Liver (tissue), 9 donors: ENCODE measurements around the gene SCRN2. TPM values are rescaled to one million over a fixed set of nuclear protein-coding genes. Genes with fewer than 3 reads are reported as not detected.

Source experiments
- DNase-seq: peaks from one replicate; pipeline ENCODE4 v3.0.0-alpha.2; 2017; ENCODE audit warnings: low spot score
- H3K27ac ChIP-seq, 2 donors: one replicate each; pipeline ENCODE4 v1.7.0; 2013; ENCODE audit warnings: inconsistent platforms in 2 of 2, low read length in 2 of 2, control low read depth in 1 of 2, low read depth in 1 of 2, mild to moderate bottlenecking in 1 of 2
- H3K27me3 ChIP-seq, 4 donors: one replicate each; pipeline versions ENCODE4 v1.6.1 to v1.7.0; 2013; ENCODE audit warnings: low read length in 3 of 4, inconsistent platforms in 1 of 4, mild to moderate bottlenecking in 1 of 4, moderate library complexity in 1 of 4; ENCODE audit not compliant: control insufficient read depth in 4 of 4, insufficient read depth in 4 of 4
- H3K36me3 ChIP-seq, 4 donors: one replicate each; pipeline versions ENCODE4 v1.6.1 to v1.7.0; 2013; ENCODE audit warnings: low read length in 3 of 4, mild to moderate bottlenecking in 3 of 4, low read depth in 1 of 4, moderate library complexity in 1 of 4; ENCODE audit not compliant: control insufficient read depth in 4 of 4, insufficient read depth in 3 of 4
- H3K4me1 ChIP-seq, 4 donors: one replicate each; pipeline versions ENCODE4 v1.6.1 to v1.7.0; 2013; ENCODE audit warnings: low read length in 3 of 4, mild to moderate bottlenecking in 3 of 4, moderate library complexity in 1 of 4; ENCODE audit not compliant: control insufficient read depth in 4 of 4, insufficient read depth in 4 of 4
- H3K4me3 ChIP-seq, 3 donors: one replicate each; pipeline versions ENCODE4 v1.6.1 to v1.7.0; 2013; ENCODE audit warnings: low read length in 3 of 3, control low read depth in 1 of 3, low read depth in 1 of 3, mild to moderate bottlenecking in 1 of 3
- H3K9ac ChIP-seq, 2 donors: one replicate each; pipeline ENCODE4 v1.7.0; 2013; ENCODE audit warnings: low read length in 2 of 2, mild to moderate bottlenecking in 2 of 2, moderate library complexity in 2 of 2, control low read depth in 1 of 2, low read depth in 1 of 2
- H3K9me3 ChIP-seq, 4 donors: one replicate each; pipeline versions ENCODE4 v1.6.1 to v1.7.0; 2013; ENCODE audit warnings: low read length in 3 of 4; ENCODE audit not compliant: control insufficient read depth in 4 of 4
- EGR1 ChIP-seq, 2 donors: IDR thresholded peaks; 2 replicates each; pipeline ENCODE4 v1.6.1; 2016 to 2018; ENCODE audit warnings: antibody characterized with exemption in 2 of 2, low read depth in 2 of 2
- FOXA1 ChIP-seq: IDR thresholded peaks from 2 replicates; pipeline ENCODE4 v1.6.1; 2016; ENCODE audit warnings: antibody characterized with exemption
- FOXA2 ChIP-seq: IDR thresholded peaks from 2 replicates; pipeline ENCODE4 v1.6.1; 2016; ENCODE audit warnings: antibody characterized with exemption
- GABPA ChIP-seq, 2 donors: IDR thresholded peaks in 1 of 2; conservative IDR thresholded peaks in 1 of 2; 2 replicates each; pipeline ENCODE4 v1.6.1; 2016; ENCODE audit warnings: antibody characterized with exemption in 2 of 2, mild to moderate bottlenecking in 1 of 2, moderate library complexity in 1 of 2
- HNF4A ChIP-seq, 2 donors: conservative IDR thresholded peaks; 2 replicates each; pipeline ENCODE4 v1.6.1; 2016; ENCODE audit warnings: antibody characterized with exemption in 2 of 2, mild to moderate bottlenecking in 2 of 2
- HNF4G ChIP-seq: IDR thresholded peaks from 2 replicates; pipeline ENCODE4 v1.6.1; 2016; ENCODE audit warnings: antibody characterized with exemption
- JUND ChIP-seq, 2 donors: IDR thresholded peaks; 2 replicates each; pipeline ENCODE4 v1.6.1; 2016; ENCODE audit warnings: antibody characterized with exemption in 2 of 2
- NR2F2 ChIP-seq: IDR thresholded peaks from 2 replicates; pipeline ENCODE4 v1.6.1; 2016; ENCODE audit warnings: antibody characterized with exemption
- RAD21 ChIP-seq, 2 donors: IDR thresholded peaks; 2 replicates each; pipeline ENCODE4 v1.6.1; 2016; ENCODE audit warnings: antibody characterized with exemption in 2 of 2, mild to moderate bottlenecking in 2 of 2
- RXRA ChIP-seq, 2 donors: IDR thresholded peaks; 2 replicates each; pipeline ENCODE4 v1.6.1; 2017 to 2018; ENCODE audit warnings: antibody characterized with exemption in 2 of 2, mild to moderate bottlenecking in 1 of 2
- SP1 ChIP-seq: IDR thresholded peaks from 2 replicates; pipeline ENCODE4 v1.6.1; 2018; ENCODE audit warnings: antibody characterized with exemption, mild to moderate bottlenecking
- TAF1 ChIP-seq: conservative IDR thresholded peaks from 2 replicates; pipeline ENCODE4 v1.6.1; 2016; ENCODE audit warnings: antibody characterized with exemption, mild to moderate bottlenecking
- YY1 ChIP-seq: IDR thresholded peaks from 2 replicates; pipeline ENCODE4 v1.6.1; 2016; ENCODE audit warnings: antibody characterized with exemption, mild to moderate bottlenecking
- WGBS: extraction: QIAGEN DNeasy Blood & Tissue Kit; methylation state at CpG from one replicate; pipeline ENCODE4 v1.1.7; 2013; 5-methylcytosine and 5-hydroxymethylcytosine counted together
- polyA plus RNA-seq, 2 donors: library from polyadenylated mRNA; stranded (reverse) in 1 of 2; unstranded in 1 of 2; fragments of 200-250 nt in 1 of 2; fragments of >200 nt in 1 of 2; fragmentation: Nextera tagmentation in 1 of 2; extraction: Ambion mirVana in 1 of 2; gene quantifications; one replicate each; pipeline versions ENCODE4 v1.2.1 to v1.2.3, GENCODE V29; 2013 to 2015
- total RNA-seq, 2 donors: library from RNA; depleted of rRNA; stranded (reverse); fragments of >200 nt; gene quantifications; one replicate each; pipeline ENCODE4 v1.2.3, GENCODE V29; 2014
- TF ChIP-seq, protein P1 (sequence below): IDR thresholded peaks from 2 replicates; pipeline ENCODE4 v1.6.1; 2016; ENCODE audit warnings: antibody characterized with exemption
- TF ChIP-seq, protein P2 (sequence below): IDR thresholded peaks from 2 replicates; pipeline ENCODE4 v1.6.1; 2016; ENCODE audit warnings: antibody characterized with exemption
- TF ChIP-seq, protein P3 (sequence below): IDR thresholded peaks from 2 replicates; pipeline ENCODE4 v1.6.1; 2016; ENCODE audit warnings: antibody characterized with exemption
- TF ChIP-seq, protein P4 (sequence below): fragments of 150-350 bp; IDR thresholded peaks from 2 replicates; pipeline ENCODE4 v1.5.1; 2017; ENCODE audit warnings: improper control_type of control experiment, low read depth, low read length; ENCODE audit not compliant: missing input control
- donor health status: healthy.
- donor health status: healthy.
- donor health status: healthy.
- donor health status: healthy.
- donor health status: healthy.

The SCRN2 gene
- total and polyA plus RNA-seq, 4 donors, result 17.8 to 27.4 (median 20.3) TPM

DNA sequence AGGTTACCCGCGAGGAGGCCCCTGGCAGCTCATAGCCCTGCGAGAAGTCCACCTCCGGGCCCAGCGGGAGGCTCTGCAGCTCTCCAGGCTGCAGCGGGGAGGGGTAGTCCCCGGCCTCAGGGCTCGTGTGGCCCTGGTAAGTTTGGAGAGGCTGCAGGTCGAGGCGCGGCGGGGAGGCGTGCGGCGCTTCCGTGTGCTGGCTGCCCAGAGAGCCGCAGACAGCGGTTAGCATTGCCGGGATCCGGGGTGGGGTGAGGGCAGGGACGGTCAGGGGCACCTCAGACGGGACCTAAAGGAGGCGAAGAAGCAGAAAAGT, 7.1 kb upstream of the SCRN2 start:
- WGBS, result 48% methylated on average over 23 of the region's 23 CpGs
- Histone ChIP-seq H3K4me3 (no peak overlapping the region), H3K9ac (no peak overlapping the region), H3K27ac (no peak overlapping the region), H3K27me3 (peaks cover 0 to 23% (median 8%) of the 10 kb centered on the region in 4 donors), H3K36me3 (no peaks in the 10 kb centered on the region), H3K4me1 (peaks cover 3 to 17% (median 11%) of the 10 kb centered on the region in 4 donors), H3K9me3 (no peaks in the 10 kb centered on the region)
- DNase-seq, result no peak
- TF ChIP-seq FOXA1 (no peak), JUND (IDR thresholded peaks at IDR 0.05) (no peak), YY1 (no peak), TAF1 (no peak), RXRA (IDR thresholded peaks at IDR 0.05) (no peak), FOXA2 (no peak), RAD21 (IDR thresholded peaks at IDR 0.05) (no peak), NR2F2 (no peak), EGR1 (IDR thresholded peaks at IDR 0.05; ENCODE audit: low read depth in 2 of 2) (no peak), HNF4A (conservative IDR thresholded peaks at IDR 0.05) (no peak), HNF4G (no peak), SP1 (no peak), GABPA (IDR thresholded peaks at IDR 0.05 in 1 of 2, conservative IDR thresholded peaks at IDR 0.05 in 1 of 2) (no peak)
- TF ChIP-seq, protein P1, sequence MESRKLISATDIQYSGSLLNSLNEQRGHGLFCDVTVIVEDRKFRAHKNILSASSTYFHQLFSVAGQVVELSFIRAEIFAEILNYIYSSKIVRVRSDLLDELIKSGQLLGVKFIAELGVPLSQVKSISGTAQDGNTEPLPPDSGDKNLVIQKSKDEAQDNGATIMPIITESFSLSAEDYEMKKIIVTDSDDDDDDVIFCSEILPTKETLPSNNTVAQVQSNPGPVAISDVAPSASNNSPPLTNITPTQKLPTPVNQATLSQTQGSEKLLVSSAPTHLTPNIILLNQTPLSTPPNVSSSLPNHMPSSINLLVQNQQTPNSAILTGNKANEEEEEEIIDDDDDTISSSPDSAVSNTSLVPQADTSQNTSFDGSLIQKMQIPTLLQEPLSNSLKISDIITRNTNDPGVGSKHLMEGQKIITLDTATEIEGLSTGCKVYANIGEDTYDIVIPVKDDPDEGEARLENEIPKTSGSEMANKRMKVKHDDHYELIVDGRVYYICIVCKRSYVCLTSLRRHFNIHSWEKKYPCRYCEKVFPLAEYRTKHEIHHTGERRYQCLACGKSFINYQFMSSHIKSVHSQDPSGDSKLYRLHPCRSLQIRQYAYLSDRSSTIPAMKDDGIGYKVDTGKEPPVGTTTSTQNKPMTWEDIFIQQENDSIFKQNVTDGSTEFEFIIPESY, result no peak
- TF ChIP-seq, protein P2, sequence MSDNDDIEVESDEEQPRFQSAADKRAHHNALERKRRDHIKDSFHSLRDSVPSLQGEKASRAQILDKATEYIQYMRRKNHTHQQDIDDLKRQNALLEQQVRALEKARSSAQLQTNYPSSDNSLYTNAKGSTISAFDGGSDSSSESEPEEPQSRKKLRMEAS, result no peak
- TF ChIP-seq, protein P3, sequence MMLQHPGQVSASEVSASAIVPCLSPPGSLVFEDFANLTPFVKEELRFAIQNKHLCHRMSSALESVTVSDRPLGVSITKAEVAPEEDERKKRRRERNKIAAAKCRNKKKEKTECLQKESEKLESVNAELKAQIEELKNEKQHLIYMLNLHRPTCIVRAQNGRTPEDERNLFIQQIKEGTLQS, result no peak
- TF ChIP-seq, protein P4, sequence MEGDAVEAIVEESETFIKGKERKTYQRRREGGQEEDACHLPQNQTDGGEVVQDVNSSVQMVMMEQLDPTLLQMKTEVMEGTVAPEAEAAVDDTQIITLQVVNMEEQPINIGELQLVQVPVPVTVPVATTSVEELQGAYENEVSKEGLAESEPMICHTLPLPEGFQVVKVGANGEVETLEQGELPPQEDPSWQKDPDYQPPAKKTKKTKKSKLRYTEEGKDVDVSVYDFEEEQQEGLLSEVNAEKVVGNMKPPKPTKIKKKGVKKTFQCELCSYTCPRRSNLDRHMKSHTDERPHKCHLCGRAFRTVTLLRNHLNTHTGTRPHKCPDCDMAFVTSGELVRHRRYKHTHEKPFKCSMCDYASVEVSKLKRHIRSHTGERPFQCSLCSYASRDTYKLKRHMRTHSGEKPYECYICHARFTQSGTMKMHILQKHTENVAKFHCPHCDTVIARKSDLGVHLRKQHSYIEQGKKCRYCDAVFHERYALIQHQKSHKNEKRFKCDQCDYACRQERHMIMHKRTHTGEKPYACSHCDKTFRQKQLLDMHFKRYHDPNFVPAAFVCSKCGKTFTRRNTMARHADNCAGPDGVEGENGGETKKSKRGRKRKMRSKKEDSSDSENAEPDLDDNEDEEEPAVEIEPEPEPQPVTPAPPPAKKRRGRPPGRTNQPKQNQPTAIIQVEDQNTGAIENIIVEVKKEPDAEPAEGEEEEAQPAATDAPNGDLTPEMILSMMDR, result no peak

DNA sequence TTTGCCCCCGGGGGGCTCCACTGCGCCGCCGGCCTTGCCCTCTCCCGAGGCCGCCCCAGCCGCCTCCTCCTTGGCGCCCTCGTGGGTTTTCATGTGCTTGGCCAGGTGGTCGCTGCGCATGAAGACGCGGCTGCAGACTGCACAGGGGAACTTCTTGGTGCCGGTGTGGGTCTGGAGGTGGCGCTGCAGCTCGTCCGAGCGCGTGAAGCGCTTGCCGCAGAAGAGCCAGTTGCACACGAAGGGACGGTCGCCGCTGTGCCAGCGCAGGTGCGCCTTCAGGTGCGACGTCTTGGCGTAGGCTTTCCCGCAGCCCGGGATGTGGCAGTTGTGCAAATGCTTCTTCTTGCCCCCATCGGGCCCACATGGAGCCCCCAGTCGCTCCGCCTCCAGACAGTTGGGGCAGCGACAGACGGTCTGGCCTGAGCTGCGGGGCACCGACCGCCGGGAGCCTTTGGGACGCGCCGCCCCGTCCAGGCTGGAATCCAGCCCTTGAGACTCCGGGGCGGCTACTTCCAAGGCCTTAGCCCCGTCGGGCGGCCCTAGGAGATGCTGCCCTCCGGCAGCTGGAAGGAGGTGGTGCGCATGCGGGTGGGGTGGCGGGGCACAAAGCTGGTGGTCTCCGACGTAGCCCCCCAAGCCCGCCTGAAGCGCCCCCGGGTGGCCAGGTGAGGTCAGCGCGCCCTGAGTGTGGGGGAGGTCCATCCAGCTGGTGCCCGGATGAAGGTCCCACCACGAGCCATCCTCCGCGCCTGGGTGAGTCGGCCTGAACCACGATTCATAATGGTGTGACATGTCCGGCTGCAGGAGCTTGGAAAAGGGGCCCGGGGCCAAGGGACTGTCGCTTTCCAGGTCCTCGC, 6.5 kb upstream of the SCRN2 start:
- Histone ChIP-seq H3K27ac (no peak overlapping the region), H3K36me3 (no peaks in the 10 kb centered on the region), H3K9ac (no peak overlapping the region), H3K9me3 (no peaks in the 10 kb centered on the region), H3K4me1 (peaks cover 3 to 20% (median 13%) of the 10 kb centered on the region in 4 donors), H3K4me3 (no peak overlapping the region), H3K27me3 (peaks cover 0 to 19% (median 6%) of the 10 kb centered on the region in 4 donors)
- DNase-seq, result no peak
- 27% methylated on average over 71 of the region's 71 CpGs for WGBS
- TF ChIP-seq, protein P1, result no peak
- TF ChIP-seq RAD21 (IDR thresholded peaks at IDR 0.05) (peak in 1 of 2 donors; percentile 46), SP1 (no peak), RXRA (IDR thresholded peaks at IDR 0.05) (no peak)
